GM12878 (cell line): ENCODE data around the gene ENTREP3. TPM values are rescaled to one million over a fixed set of nuclear protein-coding genes. Genes with fewer than 3 reads are reported as not detected.

Source experiments
- ATAC-seq: fragments of 200-7000 bp; cut with Tn5 transposase; 3 replicates; pipeline ENCODE4 v1.9.1; 2020; ENCODE audit warnings: mild to moderate bottlenecking, moderate library complexity
- BruUV-seq: library from RNA; stranded (reverse); fragments of 400-500 nt; replicated peaks from 2 replicates; lab custom pipeline; 2021; lab: Mats Ljungman, UMichigan
- CTCF ChIA-PET: fragments of 300-600 bp; sonication (Branson Sonifier 250); formaldehyde crosslinking; extraction: SDS; loops from one replicate; lab custom pipeline; 2021; ENCODE audit warnings: inconsistent platforms; lab: Yijun Ruan, JAX
- POLR2A ChIA-PET: fragments of 350-600 bp; formaldehyde crosslinking; extraction: SDS; loops from one replicate; lab custom pipeline; 2021; ENCODE audit warnings: inconsistent platforms; lab: Charles Lee
- RAD21 ChIA-PET: fragments of 300-600 bp; sonication (Branson Sonifier 250); formaldehyde crosslinking; loops from one replicate; lab custom pipeline; 2023; ENCODE audit warnings: antibody characterized with exemption; ENCODE audit not compliant: unreplicated experiment; lab: Charles Lee
- SMC1A ChIA-PET: fragments of 300-600 bp; sonication (Branson Sonifier 250); formaldehyde crosslinking; loops from one replicate; lab custom pipeline; 2023; ENCODE audit not compliant: unreplicated experiment, uncharacterized antibody; lab: Charles Lee
- DNase-seq: peaks from one replicate; pipeline ENCODE4 v3.0.0-alpha.2; 2011; ENCODE audit warnings: low read depth, low spot score
- FAIRE-seq: peaks from 3 replicates; lab custom pipeline; 2011; peaks lifted over from hg19 to GRCh38; lab: Jason Lieb, UNC
- H2AFZ ChIP-seq: 2 replicates; pipeline ENCODE4 v1.6.0; 2011; ENCODE audit warnings: low read depth, low read length, control low read depth; ENCODE audit not compliant: control insufficient read depth
- H3K27ac ChIP-seq: 2 replicates; pipeline ENCODE4 v1.5.1; 2011; ENCODE audit warnings: control low read depth; ENCODE audit not compliant: control insufficient read depth, insufficient read depth
- H3K27me3 ChIP-seq, 2 experiments: replicated peaks in 1 of 2; 2 replicates each; pipeline versions ENCODE4 v1.6.0 to v1.6.1; 2011; ENCODE audit warnings: low read length in 1 of 2; ENCODE audit not compliant: control insufficient read depth in 2 of 2, insufficient read depth in 2 of 2
- H3K36me3 ChIP-seq, 2 experiments: 2 replicates each; pipeline ENCODE4 v1.5.1; 2011; ENCODE audit warnings: low read length in 1 of 2; ENCODE audit not compliant: control insufficient read depth in 2 of 2, insufficient read depth in 2 of 2
- H3K4me1 ChIP-seq: 2 replicates; pipeline ENCODE4 v1.6.1; 2011; ENCODE audit warnings: mild to moderate bottlenecking, low read length, moderate library complexity, mixed read lengths; ENCODE audit not compliant: control insufficient read depth, insufficient read depth
- H3K4me2 ChIP-seq: 2 replicates; pipeline ENCODE4 v1.6.0; 2011; ENCODE audit warnings: control low read depth; ENCODE audit not compliant: control insufficient read depth, insufficient read depth
- H3K4me3 ChIP-seq: fragments of 200-600 bp; sonication (generic); 2 replicates; pipeline ENCODE4 v1.5.1; 2016
- H3K79me2 ChIP-seq: 2 replicates; pipeline ENCODE4 v1.6.0; 2011; ENCODE audit warnings: low read length; ENCODE audit not compliant: control insufficient read depth, insufficient read depth
- H3K9ac ChIP-seq: 2 replicates; pipeline ENCODE4 v1.8.0; 2011; ENCODE audit warnings: low read length, control low read depth, mixed read lengths; ENCODE audit not compliant: control insufficient read depth, insufficient read depth
- H3K9me3 ChIP-seq: replicated peaks from 3 replicates; pipeline ENCODE4 v1.5.1; 2011; ENCODE audit warnings: mild to moderate bottlenecking, low read length; ENCODE audit not compliant: control insufficient read depth, insufficient read depth
- H4K20me1 ChIP-seq: 2 replicates; pipeline ENCODE4 v1.6.0; 2011; ENCODE audit not compliant: control insufficient read depth, insufficient read depth
- CHD2 ChIP-seq: IDR thresholded peaks from 2 replicates; pipeline ENCODE4 v1.6.1; 2011; ENCODE audit warnings: low read depth, low read length, improper control_type of control experiment, borderline replicate concordance
- CREM ChIP-seq: IDR thresholded peaks from 2 replicates; pipeline ENCODE4 v1.6.1; 2014; ENCODE audit warnings: antibody characterized with exemption, low read depth
- DPF2 ChIP-seq: fragments of 450-650 bp; IDR thresholded peaks from 2 replicates; pipeline ENCODE4 v1.6.1; 2017; ENCODE audit warnings: mild to moderate bottlenecking
- E4F1 ChIP-seq: fragments of 450-650 bp; IDR thresholded peaks from 2 replicates; pipeline ENCODE4 v1.6.1; 2018; ENCODE audit warnings: borderline replicate concordance, mild to moderate bottlenecking; ENCODE audit not compliant: partially characterized antibody
- EED ChIP-seq: sonication (generic); IDR thresholded peaks from 2 replicates; pipeline ENCODE4 v1.6.1; 2016; ENCODE audit warnings: antibody characterized with exemption, low read depth
- FOXM1 ChIP-seq: IDR thresholded peaks from 2 replicates; pipeline ENCODE4 v1.6.1; 2012; ENCODE audit warnings: low read depth, mild to moderate bottlenecking, inconsistent platforms, low read length, moderate library complexity
- HDAC2 ChIP-seq: fragments of 200-600 bp; sonication (generic); IDR thresholded peaks from 2 replicates; pipeline ENCODE4 v1.6.1; 2017
- HDGF ChIP-seq: fragments of 450-650 bp; IDR thresholded peaks from 2 replicates; pipeline ENCODE4 v1.6.1; 2016; ENCODE audit warnings: antibody characterized with exemption
- IRF4 ChIP-seq: IDR thresholded peaks from 2 replicates; pipeline ENCODE4 v1.6.1; 2011; ENCODE audit warnings: low read depth, low read length
- MEF2A ChIP-seq: IDR thresholded peaks from 2 replicates; pipeline ENCODE4 v1.6.1; 2011; ENCODE audit warnings: low read depth, mild to moderate bottlenecking, low read length, moderate library complexity; ENCODE audit not compliant: insufficient read depth
- NR2C1 ChIP-seq: fragments of 450-650 bp; IDR thresholded peaks from 2 replicates; pipeline ENCODE4 v1.6.1; 2017; ENCODE audit warnings: antibody characterized with exemption, mild to moderate bottlenecking, moderate library complexity
- TAF1 ChIP-seq: IDR thresholded peaks from 2 replicates; pipeline ENCODE4 v1.6.1; 2011; ENCODE audit warnings: mild to moderate bottlenecking, low read depth, low read length, borderline replicate concordance
- WRNIP1 ChIP-seq: IDR thresholded peaks from 2 replicates; pipeline ENCODE4 v1.6.1; 2011; ENCODE audit warnings: low read depth, low read length, improper control_type of control experiment, borderline replicate concordance
- ZBED1 ChIP-seq: IDR thresholded peaks from 2 replicates; pipeline ENCODE4 v1.6.1; 2016; ENCODE audit warnings: borderline replicate concordance
- ZNF592 ChIP-seq: fragments of 450-650 bp; IDR thresholded peaks from 2 replicates; pipeline ENCODE4 v1.6.1; 2017; ENCODE audit warnings: mild to moderate bottlenecking, moderate library complexity
- WGBS: methylation state at CpG from one replicate; pipeline ENCODE4 v1.1.6; 2016; ENCODE audit warnings: low lambda C conversion rate; ENCODE audit not compliant: insufficient replicate concordance, insufficient coverage; ENCODE audit errors: missing lambda C conversion rate; 5-methylcytosine and 5-hydroxymethylcytosine counted together
- in situ Hi-C: fragments of 300-500 bp; cut with MboI; formaldehyde crosslinking; loops from 9 replicates; pipeline ENCODE4 v1.14.3; 2018; ENCODE audit warnings: mixed read lengths
- intact Hi-C: fragments of 100-400 bp; cut with micrococcal nuclease; formaldehyde crosslinking; loops from one replicate; pipeline ENCODE4 v1.14.2; 2022; ENCODE audit not compliant: unreplicated experiment
- polyA plus RNA-seq, 11 experiments: library from polyadenylated mRNA; depleted of rRNA in 4 of 11; unstranded in 6 of 11; stranded (reverse) in 5 of 11; fragments of >200 nt; fragmentation: Nextera tagmentation in 4 of 11; fragmentation: Illumina TruSeq in 1 of 11; extraction: Ambion mirVana in 4 of 11; extraction: Trizol in 1 of 11; gene quantifications; 1 replicate in 1 of 11; 2 replicates in 10 of 11; pipeline versions ENCODE4 v1.2.1 to v1.2.3, GENCODE V29; 2011 to 2016; ENCODE audit warnings: inconsistent platforms in 2 of 11, missing spikeins in 2 of 11, low read depth in 1 of 11
- total RNA-seq, 4 experiments: library from RNA; depleted of rRNA in 3 of 4; stranded (reverse); fragments of >200 nt in 3 of 4; fragmentation: Illumina TruSeq in 1 of 4; extraction: Trizol in 1 of 4; gene quantifications; 2 replicates each; pipeline versions ENCODE4 v1.2.1 to v1.2.3, GENCODE V29; 2013 to 2021

Gene ENTREP3
- total and polyA plus RNA-seq, 10 of the 15 experiments (the other 5 are each of a cell fraction or from before 2014, with no cell fraction given), result 1.7 to 31.8 (median 3.9) TPM

- TF ChIP-seq FOXM1 (no peak), CREM (no peak), ZNF592 (no peak), ZBED1 (no peak)
- TF ChIP-seq, all 136 proteins: peak for 0
Observed at GRCh38 chr1:155294520-155295182, 39.4 kb upstream of the ENTREP3 start (continued).

GRCh38 chr1:155293086-155293749, 37.9 kb upstream of the ENTREP3 start:
- no peaks in the 10 kb centered on the region for H4K20me1 ChIP-seq
- peaks cover 3% of the 10 kb centered on the region; the same call in 1 of the 2 replicates for H3K4me1 ChIP-seq
- no peak overlapping the region for H3K4me2 ChIP-seq
- H3K9ac ChIP-seq, result no peak overlapping the region
- H3K27me3 ChIP-seq, result no peaks in the 10 kb centered on the region; a peak in 1 of 4 replicates
- WGBS, result 65% methylated on average over 17 of the region's 17 CpGs
- RAD21 ChIA-PET, result interaction anchor here (0.6 to 1.0 kb wide), 2 partner anchors 13 to 54 kb away, joined by 3 read pairs; no protein-coding TSS in a partner anchor
- H2AFZ ChIP-seq, result no peak overlapping the region
- no peaks in the 10 kb centered on the region for H3K36me3 ChIP-seq
- H3K4me3 ChIP-seq, result no peak overlapping the region
- POLR2A ChIA-PET, result no interaction called here
- no peak for FAIRE-seq
- CTCF ChIA-PET, result interaction anchor here (1.7 kb wide), 1 partner anchor 15 kb away, joined by 6 read pairs; no protein-coding TSS in a partner anchor
- ATAC-seq, result no peak
- in situ Hi-C loops, result no loop called here
- SMC1A ChIA-PET, result no interaction called here
- intact Hi-C loops, result no loop called here
- H3K27ac ChIP-seq, result no peak overlapping the region
- no peaks in the 10 kb centered on the region for H3K9me3 ChIP-seq
- BruUV-seq, result no TSS peak
- TF ChIP-seq HDGF (no peak), EED (no peak), TAF1 (no peak), IRF4 (no peak), MEF2A (no peak), CHD2 (no peak), HDAC2 (no peak), WRNIP1 (no peak), NR2C1 (no peak), E4F1 (no peak), DPF2 (no peak)
- DNase-seq, result no peak
- H3K79me2 ChIP-seq, result no peaks in the 10 kb centered on the region
